NCI-H146 (cell line): Measurements from ENCODE around the gene PTGR2.
"Not testable (repeated sequence)": the region's sequence is repeated elsewhere in the genome, so short reads cannot be mapped to it uniquely, and the experiment has no call there.

ENCODE experiments used
- DNase-seq: peaks from one replicate; lab custom pipeline; 2025; lab: John Stamatoyannopoulos, UW

PTGR2 gene

GRCh38 chr14:73833034-73833433, 18.6 kb upstream of the PTGR2 start:
- DNase-seq = no peak

- DNase-seq = no peak
Measured at GRCh38 chr14:73833530-73834260, 17.9 kb upstream of the PTGR2 start.

GRCh38 chr14:73834261-73834625, 17.4 kb upstream of the PTGR2 start:
- DNase-seq = no peak

- DNase-seq = not testable (repeated sequence)
Measured at GRCh38 chr14:73838293-73839034, 13.2 kb upstream of the PTGR2 start.

GRCh38 chr14:73842201-73842600, 9.4 kb upstream of the PTGR2 start:
- no peak for DNase-seq

GRCh38 chr14:73842851-73843250, 8.8 kb upstream of the PTGR2 start:
- DNase-seq = no peak

GRCh38 chr14:73843296-73843695, 8.3 kb upstream of the PTGR2 start:
- no peak for DNase-seq

- DNase-seq = no peak
Measured at GRCh38 chr14:73846947-73847346, 4.7 kb upstream of the PTGR2 start.

- no peak for DNase-seq
Measured at GRCh38 chr14:73851000-73851399, 631 bp upstream of the PTGR2 start.

GRCh38 chr14:73859145-73859544, 7.5 kb downstream of the PTGR2 start:
- DNase-seq = no peak

- DNase-seq = no peak
Measured at GRCh38 chr14:73861073-73861472, 9.4 kb downstream of the PTGR2 start.

- DNase-seq = no peak
Measured at GRCh38 chr14:73862480-73862879, 10.8 kb downstream of the PTGR2 start.

- no peak for DNase-seq
Measured at GRCh38 chr14:73863209-73863608, 11.6 kb downstream of the PTGR2 start.

GRCh38 chr14:73865534-73866113, 14.0 kb downstream of the PTGR2 start:
- DNase-seq = no peak

- DNase-seq = not testable (repeated sequence)
Measured at GRCh38 chr14:73869754-73870153, 18.1 kb downstream of the PTGR2 start.

- DNase-seq = no peak
Measured at GRCh38 chr14:73870525-73871235, 19.0 kb downstream of the PTGR2 start.

GRCh38 chr14:73873660-73874059, 22.0 kb downstream of the PTGR2 start:
- no peak for DNase-seq

- DNase-seq = no peak
Measured at GRCh38 chr14:73877790-73878189, 26.2 kb downstream of the PTGR2 start.

- DNase-seq = no peak
Measured at GRCh38 chr14:73878436-73878835, 26.8 kb downstream of the PTGR2 start.

GRCh38 chr14:73879027-73879426, 27.4 kb downstream of the PTGR2 start:
- no peak for DNase-seq

GRCh38 chr14:73884438-73885190, 33.0 kb downstream of the PTGR2 start:
- no peak for DNase-seq
